Smooth muscle cell (in vitro differentiated cells): ENCODE measurements around the gene PSD. TPM values are rescaled to one million over a fixed set of nuclear protein-coding genes. Genes with fewer than 3 reads are reported as not detected.

Experiments
- DNase-seq: peaks from one replicate; lab custom pipeline; 2025; ENCODE audit not compliant: unreplicated experiment; lab: John Stamatoyannopoulos, UW
- H2AFZ ChIP-seq: fragments of 200-600 bp; sonication (generic); 2 replicates; pipeline ENCODE4 v1.6.0; 2016; ENCODE audit warnings: antibody characterized with exemption, low read depth, mild to moderate bottlenecking
- H3F3A ChIP-seq: fragments of 200-600 bp; sonication (generic); 2 replicates; pipeline ENCODE4 v1.6.0; 2017; ENCODE audit warnings: antibody characterized with exemption, low read depth
- H3K27ac ChIP-seq: fragments of 200-600 bp; sonication (generic); 2 replicates; pipeline ENCODE4 v1.5.1; 2016; ENCODE audit warnings: low read depth, mild to moderate bottlenecking
- H3K27me3 ChIP-seq: fragments of 200-600 bp; sonication (generic); 2 replicates; pipeline ENCODE4 v1.6.1; 2016; ENCODE audit warnings: low read depth, mild to moderate bottlenecking
- H3K36me3 ChIP-seq: fragments of 200-600 bp; sonication (generic); 2 replicates; pipeline ENCODE4 v1.5.1; 2016; ENCODE audit warnings: low read depth
- H3K4me1 ChIP-seq: fragments of 200-600 bp; sonication (generic); 2 replicates; pipeline ENCODE4 v1.5.1; 2016; ENCODE audit warnings: low read depth
- H3K4me2 ChIP-seq: fragments of 200-600 bp; sonication (generic); 2 replicates; pipeline ENCODE4 v1.6.0; 2016; ENCODE audit warnings: mild to moderate bottlenecking
- H3K4me3 ChIP-seq: fragments of 200-600 bp; sonication (generic); 2 replicates; pipeline ENCODE4 v1.5.1; 2016; ENCODE audit warnings: mild to moderate bottlenecking
- H3K79me2 ChIP-seq: fragments of 200-600 bp; sonication (generic); 2 replicates; pipeline ENCODE4 v1.6.0; 2016; ENCODE audit warnings: low read depth, mild to moderate bottlenecking
- H3K9ac ChIP-seq: fragments of 200-600 bp; sonication (generic); 2 replicates; pipeline ENCODE4 v1.6.0; 2016; ENCODE audit warnings: low read depth
- H3K9me3 ChIP-seq: fragments of 200-600 bp; sonication (generic); replicated peaks from 2 replicates; pipeline ENCODE4 v1.5.1; 2016; ENCODE audit warnings: low read depth
- H4K20me1 ChIP-seq: fragments of 200-600 bp; sonication (generic); 2 replicates; pipeline ENCODE4 v1.6.0; 2016; ENCODE audit warnings: low read depth
- CTCF ChIP-seq: fragments of 200-600 bp; sonication (generic); IDR thresholded peaks from 2 replicates; pipeline ENCODE4 v1.5.1; 2017; ENCODE audit warnings: borderline replicate concordance, mild to moderate bottlenecking, antibody characterized with exemption; ENCODE audit not compliant: insufficient read depth, poor library complexity, severe bottlenecking
- WGBS: methylation state at CpG from one replicate; pipeline ENCODE4 v1.1.7; 2016; ENCODE audit warnings: low lambda C conversion rate; 5-methylcytosine and 5-hydroxymethylcytosine counted together
- polyA plus RNA-seq: library from polyadenylated mRNA; unstranded; fragments of >200 nt; fragmentation: Nextera tagmentation; extraction: Ambion mirVana; gene quantifications from 2 replicates; pipeline ENCODE4 v1.2.1, GENCODE V29; 2016
- total RNA-seq: library from RNA; depleted of rRNA; stranded (reverse); fragments of >200 nt; gene quantifications from 2 replicates; pipeline ENCODE4 v1.2.3, GENCODE V29; 2014

PSD gene
- total and polyA plus RNA-seq, 2 experiments from 2014 or later: 4.1 to 31.6 TPM

GRCh38 chr10:102411341-102412255 lies 7.0 kb downstream of the PSD start:
- DNase-seq: no peak
- H3K36me3 ChIP-seq: no peaks in the 10 kb centered on the region
- no peak overlapping the region for H3K9ac ChIP-seq
- no peak overlapping the region for H2AFZ ChIP-seq
- H3K4me1 ChIP-seq: peaks cover 32% of the 10 kb centered on the region
- H3K4me3 ChIP-seq: peak overlapping the region; percentile 73
- no peak overlapping the region for H3K4me2 ChIP-seq
- no peaks in the 10 kb centered on the region for H3K9me3 ChIP-seq
- H4K20me1 ChIP-seq: peaks cover 8% of the 10 kb centered on the region
- TF ChIP-seq CTCF: no peak
- H3K27ac ChIP-seq: no peak overlapping the region
- 90% methylated on average over 14 of the region's 14 CpGs for WGBS
- no peaks in the 10 kb centered on the region for H3K79me2 ChIP-seq
- no peaks in the 10 kb centered on the region for H3K27me3 ChIP-seq
- H3F3A ChIP-seq: no peaks in the 10 kb centered on the region

GRCh38 chr10:102410429-102411073 lies 8.0 kb downstream of the PSD start:
- DNase-seq: peak; percentile 76
- H3K4me2 ChIP-seq: peak overlapping the region; percentile 91
- TF ChIP-seq CTCF: no peak
- H2AFZ ChIP-seq: no peak overlapping the region
- peaks cover 32% of the 10 kb centered on the region for H3K4me1 ChIP-seq
- peak overlapping the region; percentile 73 for H3K4me3 ChIP-seq
- H3K79me2 ChIP-seq: no peaks in the 10 kb centered on the region
- peak overlapping the region; percentile 39 for H3K27ac ChIP-seq
- no peaks in the 10 kb centered on the region for H3K36me3 ChIP-seq
- peaks cover 8% of the 10 kb centered on the region for H4K20me1 ChIP-seq
- no peaks in the 10 kb centered on the region for H3F3A ChIP-seq
- H3K27me3 ChIP-seq: no peaks in the 10 kb centered on the region
- peak overlapping the region; percentile 38 for H3K9ac ChIP-seq
- WGBS: 11% methylated on average over 25 of the region's 48 CpGs
- H3K9me3 ChIP-seq: no peaks in the 10 kb centered on the region

GRCh38 chr10:102409604-102410428 lies 8.8 kb downstream of the PSD start:
- Histone ChIP-seq H3F3A (no peaks in the 10 kb centered on the region), H2AFZ (no peak overlapping the region), H3K9me3 (no peaks in the 10 kb centered on the region), H3K9ac (peak overlapping the region; percentile 38), H3K79me2 (no peaks in the 10 kb centered on the region), H3K4me3 (peak overlapping the region; percentile 73), H3K27me3 (no peaks in the 10 kb centered on the region), H3K36me3 (no peaks in the 10 kb centered on the region), H4K20me1 (peaks cover 8% of the 10 kb centered on the region), H3K4me2 (peak overlapping the region; percentile 91), H3K4me1 (peaks cover 28% of the 10 kb centered on the region), H3K27ac (peak overlapping the region; percentile 39)
- 38% methylated on average over 24 of the region's 24 CpGs for WGBS
- peak; percentile 76 for DNase-seq
- TF ChIP-seq CTCF: no peak
